Globus pallidus (tissue), 1 donor: ENCODE data around the gene THBS3.
"Not testable (repeated sequence)": the region's sequence is repeated elsewhere in the genome, so short reads cannot be mapped to it uniquely, and the experiment has no call there.

Experiments used
- DNase-seq: peaks from one replicate; pipeline ENCODE4 v3.0.0-alpha.2; 2015; ENCODE audit warnings: low spot score

The THBS3 gene

GRCh38 chr1:155173478-155174323, 34.0 kb downstream of the THBS3 start, which contains the start of gene TRIM46:
Gene TRIM46, plus strand, starts transcription at chr1:155173849. Its CDS starts 118 bp downstream, at chr1:155173967.
- DNase-seq = peak; percentile 70

GRCh38 chr1:155172732-155173477, 34.8 kb downstream of the THBS3 start, which contains the start of gene KRTCAP2:
Gene KRTCAP2, minus strand, starts transcription at chr1:155173304. Its CDS starts 80 bp downstream, at chr1:155173224.
- peak; percentile 93 for DNase-seq

- DNase-seq = no peak
Observed at GRCh38 chr1:155171836-155172731, 35.6 kb downstream of the THBS3 start.

- DNase-seq = no peak
Observed at GRCh38 chr1:155170806-155171205, 36.9 kb downstream of the THBS3 start.

GRCh38 chr1:155170101-155170785, 37.5 kb downstream of the THBS3 start:
- DNase-seq = no peak

GRCh38 chr1:155169541-155169940, 38.2 kb downstream of the THBS3 start:
- DNase-seq = no peak

GRCh38 chr1:155168456-155169210, 39.1 kb downstream of the THBS3 start:
- no peak for DNase-seq

GRCh38 chr1:155168105-155168445, 39.6 kb downstream of the THBS3 start:
- DNase-seq = not testable (repeated sequence)

- peak; percentile 93 for DNase-seq
Observed at GRCh38 chr1:155167166-155168104, 40.3 kb downstream of the THBS3 start.

GRCh38 chr1:155166471-155167165, 41.1 kb downstream of the THBS3 start:
- DNase-seq = peak; percentile 54

- DNase-seq = no peak
Observed at GRCh38 chr1:155166051-155166470, 41.6 kb downstream of the THBS3 start.

GRCh38 chr1:155164625-155165024, 43.1 kb downstream of the THBS3 start:
- not testable (repeated sequence) for DNase-seq

GRCh38 chr1:155163785-155164184, 43.9 kb downstream of the THBS3 start:
- not testable (repeated sequence) for DNase-seq

- not testable (repeated sequence) for DNase-seq
Observed at GRCh38 chr1:155162631-155163030, 45.1 kb downstream of the THBS3 start.

- DNase-seq = no peak
Observed at GRCh38 chr1:155160128-155160527, 47.6 kb downstream of the THBS3 start.

- DNase-seq = no peak
Observed at GRCh38 chr1:155158991-155159390, 48.7 kb downstream of the THBS3 start.

GRCh38 chr1:155155996-155156643, 51.6 kb downstream of the THBS3 start:
- DNase-seq = not testable (repeated sequence)
